PC-9 (cell line): ENCODE measurements around the gene C16orf95. TPM values are rescaled to one million over a fixed set of nuclear protein-coding genes. Genes with fewer than 3 reads are reported as not detected.

Experiments used
- BruUV-seq: library from RNA; stranded (reverse); fragments of 400-500 nt; replicated peaks from 2 replicates; lab custom pipeline; 2021; lab: Mats Ljungman, UMichigan
- CTCF ChIA-PET: fragments of 300-600 bp; sonication (Branson Sonifier 250); formaldehyde crosslinking; loops from one replicate; lab custom pipeline; 2022; ENCODE audit warnings: antibody characterized with exemption; lab: Charles Lee
- POLR2A ChIA-PET: fragments of 300-600 bp; sonication (Branson Sonifier 250); formaldehyde crosslinking; loops from one replicate; lab custom pipeline; 2022; ENCODE audit warnings: antibody characterized with exemption; ENCODE audit not compliant: unreplicated experiment; lab: Charles Lee
- DNase-seq, 2 experiments: peaks; one replicate each; pipeline versions ENCODE4 v3.0.0 to v3.0.0-alpha.2; 2015 to 2022; ENCODE audit warnings: mixed read lengths in 1 of 2
- H2AFZ ChIP-seq: fragments of 200-600 bp; sonication (generic); 2 replicates; pipeline ENCODE4 v1.8.1; 2017; ENCODE audit warnings: antibody characterized with exemption
- H3F3A ChIP-seq: fragments of 200-600 bp; sonication (generic); 2 replicates; pipeline ENCODE4 v1.8.1; 2017; ENCODE audit warnings: antibody characterized with exemption, mild to moderate bottlenecking, low read depth; ENCODE audit not compliant: insufficient read depth
- H3K27ac ChIP-seq: fragments of 200-600 bp; sonication (generic); 2 replicates; pipeline ENCODE4 v1.6.1; 2016; ENCODE audit warnings: mixed run types
- H3K27me3 ChIP-seq: fragments of 200-600 bp; sonication (generic); 2 replicates; pipeline ENCODE4 v1.6.1; 2016; ENCODE audit warnings: low read depth, mixed run types; ENCODE audit not compliant: insufficient read depth
- H3K36me3 ChIP-seq: fragments of 200-600 bp; sonication (generic); 2 replicates; pipeline ENCODE4 v1.6.1; 2016; ENCODE audit warnings: low read depth, mixed run types
- H3K4me1 ChIP-seq: fragments of 200-600 bp; sonication (generic); replicated peaks from 2 replicates; pipeline ENCODE4 v1.6.1; 2016; ENCODE audit warnings: mixed run types; ENCODE audit not compliant: insufficient read depth
- H3K4me2 ChIP-seq: fragments of 200-600 bp; sonication (generic); 2 replicates; pipeline ENCODE4 v1.6.1; 2017; ENCODE audit warnings: mixed run types
- H3K4me3 ChIP-seq: fragments of 200-600 bp; sonication (generic); 2 replicates; pipeline ENCODE4 v1.6.1; 2016; ENCODE audit warnings: mixed run types
- H3K79me2 ChIP-seq: fragments of 200-600 bp; sonication (generic); 2 replicates; pipeline ENCODE4 v1.6.1; 2017; ENCODE audit warnings: low read depth, mixed run types
- H3K9me2 ChIP-seq: fragments of 200-600 bp; sonication (generic); 2 replicates; pipeline ENCODE4 v1.8.1; 2017; ENCODE audit warnings: mild to moderate bottlenecking; ENCODE audit not compliant: insufficient read depth
- H3K9me3 ChIP-seq: fragments of 200-600 bp; sonication (generic); 2 replicates; pipeline ENCODE4 v1.8.1; 2016; ENCODE audit warnings: low read depth; ENCODE audit not compliant: insufficient read depth
- H4K20me1 ChIP-seq: fragments of 200-600 bp; sonication (generic); 2 replicates; pipeline ENCODE4 v1.8.1; 2017; ENCODE audit not compliant: insufficient read depth
- CTCF ChIP-seq: fragments of 200-600 bp; sonication (generic); conservative IDR thresholded peaks from 2 replicates; pipeline ENCODE4 v1.6.1; 2017; ENCODE audit warnings: mixed run types, antibody characterized with exemption, mild to moderate bottlenecking, moderate library complexity
- EZH2 ChIP-seq: fragments of 200-600 bp; sonication (generic); IDR thresholded peaks from 2 replicates; pipeline ENCODE4 v1.8.0; 2017; ENCODE audit warnings: antibody characterized with exemption, low read depth
- intact Hi-C: fragments of 100-400 bp; cut with micrococcal nuclease; formaldehyde crosslinking; loops from one replicate; pipeline ENCODE4 v1.10.0; 2022; ENCODE audit not compliant: unreplicated experiment
- total RNA-seq: library from RNA; stranded (reverse); gene quantifications from 2 replicates; pipeline ENCODE4 v1.2.3, GENCODE V29; 2021

Gene C16orf95
- total RNA-seq, 1 experiment from 2014 or later: 7.5 TPM

- Histone ChIP-seq H3K4me3 (no peak overlapping the region), H3K9me2 (no peaks in the 10 kb centered on the region), H3K4me2 (no peak overlapping the region), H3K27me3 (no peaks in the 10 kb centered on the region), H3K9me3 (no peaks in the 10 kb centered on the region; the same call in 1 of the 2 replicates), H3K27ac (no peak overlapping the region), H3F3A (no peaks in the 10 kb centered on the region), H3K36me3 (no peaks in the 10 kb centered on the region), H2AFZ (no peak overlapping the region), H3K4me1 (0 out of 2 replicates have a peak, but pooled peaks cover 9% of the 10 kb centered on the region), H4K20me1 (no peaks in the 10 kb centered on the region), H3K79me2 (no peaks in the 10 kb centered on the region)
- no TSS peak for BruUV-seq
- no peak for TF ChIP-seq EZH2
- TF ChIP-seq CTCF: no peak
- POLR2A ChIA-PET: no interaction called here
- DNase-seq: peak in 1 of 2 experiments; percentile 59
- intact Hi-C loops: no loop called here
- CTCF ChIA-PET: no interaction called here
These were observed 21.9 kb downstream of the C16orf95 start for GRCh38 chr16:87295259-87295658.

- 0 out of 2 replicates have a peak, but pooled peaks cover 9% of the 10 kb centered on the region for H3K4me1 ChIP-seq
- H3K4me3 ChIP-seq: no peak overlapping the region
- no peak overlapping the region for H2AFZ ChIP-seq
- H3K9me3 ChIP-seq: no peaks in the 10 kb centered on the region; the same call in 1 of the 2 replicates
- intact Hi-C loops: no loop called here
- POLR2A ChIA-PET: no interaction called here
- H3K79me2 ChIP-seq: no peaks in the 10 kb centered on the region
- no peaks in the 10 kb centered on the region for H4K20me1 ChIP-seq
- BruUV-seq: no TSS peak
- no peak overlapping the region for H3K27ac ChIP-seq
- CTCF ChIA-PET: no interaction called here
- no peaks in the 10 kb centered on the region for H3K9me2 ChIP-seq
- TF ChIP-seq CTCF (no peak), EZH2 (no peak)
- no peaks in the 10 kb centered on the region for H3K27me3 ChIP-seq
- DNase-seq: no peak
- no peak overlapping the region for H3K4me2 ChIP-seq
- no peaks in the 10 kb centered on the region for H3F3A ChIP-seq
- no peaks in the 10 kb centered on the region for H3K36me3 ChIP-seq
These were observed 23.2 kb downstream of the C16orf95 start for GRCh38 chr16:87293990-87294389.

GRCh38 chr16:87291944-87292343, 25.2 kb downstream of the C16orf95 start:
- TF ChIP-seq EZH2 (no peak), CTCF (no peak)
- H3K4me3 ChIP-seq: no peak overlapping the region
- H3K27ac ChIP-seq: no peak overlapping the region
- CTCF ChIA-PET: no interaction called here
- H2AFZ ChIP-seq: no peak overlapping the region
- no peak overlapping the region for H3K4me2 ChIP-seq
- no peaks in the 10 kb centered on the region for H3F3A ChIP-seq
- BruUV-seq: no TSS peak
- 0 out of 2 replicates have a peak, but pooled peaks cover 9% of the 10 kb centered on the region for H3K4me1 ChIP-seq
- no peaks in the 10 kb centered on the region; the same call in 1 of the 2 replicates for H3K9me3 ChIP-seq
- no peaks in the 10 kb centered on the region for H3K27me3 ChIP-seq
- intact Hi-C loops: no loop called here
- no peaks in the 10 kb centered on the region for H3K36me3 ChIP-seq
- DNase-seq: no peak
- no peaks in the 10 kb centered on the region for H4K20me1 ChIP-seq
- no peaks in the 10 kb centered on the region for H3K9me2 ChIP-seq
- POLR2A ChIA-PET: no interaction called here
- no peaks in the 10 kb centered on the region for H3K79me2 ChIP-seq
